ENCODE data around the gene YES1. TPM values are rescaled to one million over a fixed set of nuclear protein-coding genes. Genes with fewer than 3 reads are reported as not detected.

The YES1 gene
- total and polyA plus RNA-seq, 2 donors (not counting 3 experiments of a cell fraction or from before 2014, with no cell fraction given), result 16.5 to 92.3 TPM

GRCh38 chr18:832085-832681, 20.1 kb upstream of the YES1 start:
- Histone ChIP-seq H3K27ac (ENCODE audit: insufficient read depth, low read depth, low read length) (no peak overlapping the region), H3K9me1 (replicated peaks; ENCODE audit: control insufficient read depth, extremely low read depth, insufficient read depth, low read length) (no peaks in the 10 kb centered on the region), H3K27me3 (ENCODE audit: control insufficient read depth in 2 of 2, insufficient read depth in 2 of 2, low read length in 2 of 2) (no peaks in the 10 kb centered on the region), H3K4me1 (ENCODE audit: control insufficient read depth, extremely low read depth, insufficient read depth, low read length) (peaks cover 16% of the 10 kb centered on the region), H3K4me2 (ENCODE audit: insufficient read depth, low read length) (peak overlapping the region; percentile 19), H3K9ac (replicated peaks; ENCODE audit: extremely low read depth, insufficient read depth, low read length) (no peak overlapping the region), H2AFZ (ENCODE audit: low read depth, low read length) (peak overlapping the region; percentile 26), H4K20me1 (replicated peaks; ENCODE audit: control insufficient read depth, extremely low read depth, insufficient read depth, low read length) (no peaks in the 10 kb centered on the region), H3K9me3 (replicated peaks; ENCODE audit: control insufficient read depth, insufficient read depth, low read length) (no peaks in the 10 kb centered on the region), H3K4me3 (replicated peaks in 1 of 3; ENCODE audit: insufficient read depth in 1 of 3, low read depth in 1 of 3, low read length in 3 of 3) (no peak overlapping the region), H3K79me2 (ENCODE audit: control insufficient read depth, insufficient read depth, low read length) (no peaks in the 10 kb centered on the region), H3K36me3 (ENCODE audit: control insufficient read depth in 2 of 2, extremely low read depth in 1 of 2, insufficient read depth in 2 of 2, low read length in 2 of 2) (no peaks in the 10 kb centered on the region)
- TF ChIP-seq CTCF (IDR thresholded peaks at IDR 0.05; ENCODE audit: extremely low read depth in 1 of 2, insufficient read depth in 1 of 2, low read depth in 1 of 2, low read length in 2 of 2), result peak in 1 of 2 donors; percentile 11
- TF ChIP-seq POLR2AphosphoS5 (IDR thresholded peaks at IDR 0.05; ENCODE audit: insufficient read depth, low read depth, low read length), result no peak
- intact Hi-C loops (cut with micrococcal nuclease), result loop anchor here (5.0 to 10.0 kb wide), 3 partner anchors 177 to 407 kb away; partner anchors contain the start of gene TYMS
- no peak for FAIRE-seq
- BruUV-seq (replicated peaks), result no TSS peak
- CTCF ChIA-PET, result interaction anchor here (0.6 to 14.4 kb wide), 15 partner anchors 8 to 564 kb away, joined by 3 to 652 read pairs (median 5); partner anchors contain the start of genes ENOSF1, THOC1 and YES1
- POLR2A ChIA-PET, result interaction anchor here (0.7 to 1.2 kb wide), 2 partner anchors 19 to 117 kb away, joined by 3 read pairs; no protein-coding TSS in a partner anchor
- dilution Hi-C loops (cut with MboI; ENCODE audit: extremely low pct_ligation_motif_present, low sequenced_read_pairs), result loop anchor here (25.0 kb wide), 1 partner anchor 95 kb away; no protein-coding TSS in a partner anchor
- no peak for DNase-seq (ENCODE audit: low read depth, low spot score)

Measured in endothelial cell of umbilical vein (primary cell).